HAP-1 (cell line): ENCODE measurements around the gene DNAJB5.
"Not testable (repeated sequence)": the region's sequence is repeated elsewhere in the genome, so short reads cannot be mapped to it uniquely, and the experiment has no call there.

Experiments used
- DNase-seq, 2 experiments: peaks; one replicate each; pipeline ENCODE4 v3.0.0-alpha.2; 2016 to 2020; ENCODE audit warnings: low spot score in 2 of 2
- H3K27me3 ChIP-seq: fragments of 250-450 bp; sonication (Bioruptor Pico); 2 replicates; pipeline ENCODE4 v1.5.1; 2020; ENCODE audit warnings: low read depth, mild to moderate bottlenecking, moderate library complexity
- H3K36me3 ChIP-seq: fragments of 250-450 bp; sonication (Bioruptor Pico); replicated peaks from 2 replicates; pipeline ENCODE4 v1.5.1; 2020; ENCODE audit warnings: mild to moderate bottlenecking
- H3K4me1 ChIP-seq: fragments of 250-450 bp; sonication (Bioruptor Pico); 2 replicates; pipeline ENCODE4 v1.5.1; 2020; ENCODE audit warnings: mild to moderate bottlenecking
- H3K4me3 ChIP-seq: fragments of 250-450 bp; sonication (Bioruptor Pico); 2 replicates; pipeline ENCODE4 v1.5.1; 2020; ENCODE audit warnings: mild to moderate bottlenecking, moderate library complexity
- H3K9me3 ChIP-seq: fragments of 250-450 bp; sonication (Bioruptor Pico); 2 replicates; pipeline ENCODE4 v1.5.1; 2020; ENCODE audit warnings: mild to moderate bottlenecking, moderate library complexity
- in situ Hi-C: fragments of 300-500 bp; cut with MboI; formaldehyde crosslinking; loops from 3 replicates; pipeline ENCODE4 v1.14.3; 2020; ENCODE audit warnings: low sequenced_read_pairs, inconsistent platforms, mixed read lengths

The DNAJB5 gene

DNA sequence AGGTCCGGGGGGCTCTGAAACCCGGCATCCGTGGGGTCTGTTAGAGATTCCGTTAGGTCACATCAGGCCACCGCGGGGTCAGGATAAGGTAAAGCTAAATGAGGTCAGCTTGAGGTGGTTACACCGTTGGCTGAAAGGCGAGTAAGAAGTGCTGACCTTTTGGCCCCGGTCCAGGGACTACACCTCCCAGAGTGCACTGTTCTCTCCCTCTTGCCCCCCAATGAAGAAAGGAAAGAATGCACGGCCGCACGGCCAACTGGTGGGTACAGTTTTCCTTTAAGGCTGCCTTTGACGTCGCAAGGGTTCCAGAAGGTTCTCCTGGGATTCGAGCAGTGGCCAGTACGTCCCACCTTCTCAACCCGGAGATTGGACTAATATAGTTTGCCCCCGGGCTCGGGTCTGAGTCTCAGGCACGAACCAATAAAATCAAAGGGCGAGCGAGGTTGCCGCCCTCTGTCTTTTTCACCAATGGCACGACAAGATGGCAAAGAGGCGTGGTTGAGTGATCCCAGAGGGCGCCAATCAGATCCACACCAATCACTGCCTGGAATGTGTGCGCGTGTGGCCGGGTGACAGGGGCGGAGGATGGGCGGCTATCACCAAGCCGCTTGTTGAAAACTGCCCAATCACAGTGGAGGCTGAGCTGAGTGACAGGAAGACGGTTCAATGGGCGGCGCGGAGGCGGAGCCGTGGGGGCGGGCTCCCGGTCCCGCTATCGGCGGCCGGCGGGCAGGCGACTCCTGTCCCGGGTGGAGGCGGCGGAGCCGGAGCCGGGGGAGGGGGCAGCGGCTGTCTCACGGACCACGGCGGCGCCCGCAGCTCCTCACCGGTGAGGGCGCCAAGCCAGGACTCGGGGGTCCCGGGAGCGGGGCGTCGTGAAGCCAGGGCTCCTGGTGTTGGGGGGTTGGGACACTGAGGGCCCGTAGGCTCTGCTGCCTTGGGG, at the start of gene DNAJB5:
DNAJB5 (plus strand) TSS at position 743 of the 943 bp plus-strand sequence. CDS start 886 bp downstream, outside the sequence.
- Histone ChIP-seq H3K36me3 (no peaks in the 10 kb centered on the region), H3K27me3 (no peaks in the 10 kb centered on the region), H3K4me3 (peak within 1 kb of the TSS; percentile 63), H3K4me1 (peaks cover 8% of the 10 kb centered on the region), H3K9me3 (no peaks in the 10 kb centered on the region)
- in situ Hi-C loops: no loop called here
- peak; percentile 98 to 99 for DNase-seq

DNA sequence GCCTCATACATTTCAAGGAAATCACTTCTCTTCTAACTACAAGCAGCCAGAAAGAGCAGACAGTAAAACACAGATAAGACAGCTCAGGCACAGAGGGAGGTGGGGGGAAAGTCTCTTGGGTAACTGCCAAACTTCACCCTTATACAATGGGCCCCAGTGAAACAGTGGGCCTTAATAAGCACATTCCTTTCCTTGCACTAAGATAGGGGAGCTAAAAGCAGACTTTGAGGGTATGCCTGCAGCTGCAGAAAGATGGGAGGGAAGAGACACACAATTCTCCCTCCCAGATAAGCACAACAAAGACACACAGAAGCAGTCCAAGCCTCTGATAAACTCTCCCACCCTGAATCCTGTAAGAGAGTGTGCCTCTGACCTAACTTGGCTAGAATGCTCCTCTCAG, 49.6 kb upstream of the DNAJB5 start:
- DNase-seq, H3K36me3 ChIP-seq, H3K4me3 ChIP-seq, H3K27me3 ChIP-seq, in situ Hi-C loops, H3K4me1 ChIP-seq, H3K9me3 ChIP-seq: not testable (repeated sequence)

DNA sequence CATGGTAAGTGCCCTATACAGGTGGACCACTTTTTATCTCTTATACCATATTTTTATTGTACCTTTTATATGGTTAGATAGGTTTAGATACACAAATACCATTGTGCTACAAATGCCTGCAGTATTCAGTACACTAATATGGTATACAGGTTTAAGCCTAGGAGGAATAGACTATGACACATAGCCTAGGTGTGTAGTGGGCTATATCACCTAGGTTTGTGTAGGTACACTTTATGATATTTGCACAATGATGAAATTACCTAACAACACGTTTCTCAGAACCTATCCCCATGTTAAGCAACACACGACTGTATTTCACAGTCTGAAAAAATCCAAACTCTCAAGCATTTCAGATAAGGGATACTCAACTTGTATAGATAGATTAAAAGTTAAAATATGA, 41.1 kb upstream of the DNAJB5 start:
- H3K4me3 ChIP-seq: no peak overlapping the region
- no peaks in the 10 kb centered on the region for H3K4me1 ChIP-seq
- 0 out of 2 replicates have a peak, but pooled peaks cover 2% of the 10 kb centered on the region for H3K27me3 ChIP-seq
- in situ Hi-C loops: no loop called here
- H3K36me3 ChIP-seq: no peaks in the 10 kb centered on the region
- DNase-seq: no peak
- no peaks in the 10 kb centered on the region; the same call in 1 of the 2 replicates for H3K9me3 ChIP-seq

DNA sequence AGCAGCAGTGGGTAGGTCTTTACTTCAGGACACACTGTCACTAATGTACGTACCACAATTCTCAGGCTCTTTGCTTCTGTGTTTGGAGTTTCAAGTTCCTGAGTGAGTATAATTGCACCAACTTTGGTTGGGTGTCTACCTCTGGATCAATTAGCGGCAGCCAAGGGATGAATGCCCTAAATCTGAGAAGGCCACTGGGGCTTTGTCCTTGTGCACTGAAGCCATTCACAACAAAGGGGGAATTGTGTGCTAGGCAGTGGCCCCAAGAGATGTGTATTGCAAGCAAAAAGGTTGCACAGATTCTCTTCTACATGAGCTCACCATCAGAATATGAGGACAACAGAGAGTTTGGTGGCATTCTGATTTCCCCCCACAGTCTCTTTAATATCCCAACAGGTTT, 35.3 kb upstream of the DNAJB5 start:
- in situ Hi-C loops: no loop called here
- peaks cover 39% of the 10 kb centered on the region for H3K27me3 ChIP-seq

DNA sequence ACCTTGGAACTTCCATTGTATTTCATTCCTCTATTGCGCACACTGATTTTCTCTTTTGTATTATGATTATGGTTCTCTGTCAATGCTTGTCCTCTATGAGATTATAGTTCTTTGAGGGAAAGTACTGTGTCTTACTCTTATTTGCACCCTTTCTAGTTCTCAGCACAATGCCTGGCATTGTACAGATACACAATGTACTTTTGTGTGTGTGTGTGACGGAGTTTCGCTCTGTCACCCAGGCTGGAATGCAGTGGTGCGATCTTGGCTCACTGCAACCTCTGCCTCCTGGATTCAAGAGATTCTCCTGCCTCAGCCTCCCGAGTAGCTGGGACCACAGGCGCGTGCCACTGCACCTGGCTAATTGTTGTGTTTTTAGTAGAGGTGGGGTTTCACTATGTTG, 33.5 kb upstream of the DNAJB5 start:
- in situ Hi-C loops, H3K4me1 ChIP-seq, H3K4me3 ChIP-seq, H3K36me3 ChIP-seq, H3K9me3 ChIP-seq, DNase-seq: not testable (repeated sequence)
- H3K27me3 ChIP-seq: peaks cover 58% of the 10 kb centered on the region

More for the DNA sequence above, 35.3 kb upstream of the DNAJB5 start:
- no peaks in the 10 kb centered on the region; the same call in 1 of the 2 replicates for H3K9me3 ChIP-seq
- no peak overlapping the region for H3K4me3 ChIP-seq
- H3K4me1 ChIP-seq: no peaks in the 10 kb centered on the region
- no peak for DNase-seq
- H3K36me3 ChIP-seq: no peaks in the 10 kb centered on the region

DNA sequence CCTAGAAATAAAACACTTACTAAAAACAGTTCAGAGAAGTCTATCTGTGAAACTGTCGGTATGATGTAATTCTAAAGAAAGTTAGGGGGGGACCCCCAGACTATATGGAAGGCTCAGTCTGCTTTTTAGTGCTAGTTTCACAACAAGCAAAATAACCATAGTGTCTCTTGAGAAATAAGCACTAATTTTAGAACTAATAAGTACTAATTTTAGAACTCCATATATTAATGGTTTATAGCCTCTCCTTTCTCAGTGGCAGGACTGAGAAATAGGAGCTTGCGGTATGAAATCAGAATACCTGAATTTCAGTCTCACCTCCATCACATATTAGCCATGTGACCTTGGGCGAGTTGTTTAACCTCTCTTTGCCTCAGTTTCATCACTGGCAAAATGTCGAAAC, 32.9 kb upstream of the DNAJB5 start:
- H3K36me3 ChIP-seq: no peaks in the 10 kb centered on the region
- no peaks in the 10 kb centered on the region for H3K4me1 ChIP-seq
- H3K9me3 ChIP-seq: no peaks in the 10 kb centered on the region; the same call in 1 of the 2 replicates
- no peak overlapping the region for H3K4me3 ChIP-seq
- no peak for DNase-seq
- in situ Hi-C loops: no loop called here
- H3K27me3 ChIP-seq: peaks cover 58% of the 10 kb centered on the region

DNA sequence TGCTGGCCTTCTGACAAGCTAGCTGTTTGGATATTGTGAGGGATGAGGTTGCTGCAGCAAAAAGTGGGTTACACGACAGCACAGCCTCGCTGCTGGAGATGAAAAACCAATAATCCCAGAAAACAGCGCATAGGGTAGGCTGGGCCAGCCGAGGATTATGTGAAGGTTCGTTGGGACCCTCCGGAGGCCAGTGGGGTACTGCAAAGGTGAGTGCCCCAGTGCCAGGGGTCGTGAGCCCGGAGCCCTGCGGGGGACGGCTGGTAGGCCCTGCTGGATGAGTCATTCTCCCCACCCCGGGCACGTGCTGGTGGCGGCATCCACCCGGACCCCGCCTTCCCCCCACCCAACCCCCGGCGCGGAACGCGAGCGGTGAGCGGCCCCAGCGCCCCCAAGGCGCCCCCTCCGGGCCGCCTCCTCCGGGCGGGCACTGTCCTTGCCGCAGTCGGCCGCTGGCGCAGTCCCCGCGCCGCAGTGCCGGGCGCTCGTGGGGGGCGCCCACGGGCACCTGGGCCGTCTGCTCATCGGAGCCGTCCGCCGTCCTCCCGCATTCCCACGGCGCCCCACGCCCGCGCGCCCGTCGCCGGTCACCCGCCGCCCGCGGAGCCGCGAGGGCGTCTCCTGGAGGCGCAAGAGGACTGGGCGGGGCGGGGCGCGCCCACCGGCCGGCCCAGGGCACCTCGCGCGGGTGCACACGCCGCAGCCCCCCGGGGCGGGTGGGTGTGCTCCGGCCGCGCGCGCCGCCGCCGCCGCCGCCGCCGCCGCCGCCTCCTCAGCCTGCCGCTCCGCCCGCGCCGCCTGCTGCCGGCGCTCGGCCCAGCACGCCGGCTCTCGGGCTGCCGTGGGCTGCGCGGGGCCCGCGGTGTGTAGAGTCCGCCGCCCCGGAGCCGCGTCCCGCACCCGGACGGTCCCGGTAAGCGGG, 31.8 kb upstream of the DNAJB5 start, which contains the start of gene PHF24:
PHF24 (plus strand) TSS at position 794 of the 919 bp plus-strand sequence. CDS start 13,014 bp downstream, outside the sequence.
- Histone ChIP-seq H3K9me3 (no peaks in the 10 kb centered on the region), H3K36me3 (no peaks in the 10 kb centered on the region), H3K27me3 (peaks cover 61% of the 10 kb centered on the region), H3K4me3 (peak within 1 kb of the TSS; percentile 14), H3K4me1 (no peaks in the 10 kb centered on the region)
- peak in 1 of 2 experiments; percentile 21 for DNase-seq
- in situ Hi-C loops: no loop called here

DNA sequence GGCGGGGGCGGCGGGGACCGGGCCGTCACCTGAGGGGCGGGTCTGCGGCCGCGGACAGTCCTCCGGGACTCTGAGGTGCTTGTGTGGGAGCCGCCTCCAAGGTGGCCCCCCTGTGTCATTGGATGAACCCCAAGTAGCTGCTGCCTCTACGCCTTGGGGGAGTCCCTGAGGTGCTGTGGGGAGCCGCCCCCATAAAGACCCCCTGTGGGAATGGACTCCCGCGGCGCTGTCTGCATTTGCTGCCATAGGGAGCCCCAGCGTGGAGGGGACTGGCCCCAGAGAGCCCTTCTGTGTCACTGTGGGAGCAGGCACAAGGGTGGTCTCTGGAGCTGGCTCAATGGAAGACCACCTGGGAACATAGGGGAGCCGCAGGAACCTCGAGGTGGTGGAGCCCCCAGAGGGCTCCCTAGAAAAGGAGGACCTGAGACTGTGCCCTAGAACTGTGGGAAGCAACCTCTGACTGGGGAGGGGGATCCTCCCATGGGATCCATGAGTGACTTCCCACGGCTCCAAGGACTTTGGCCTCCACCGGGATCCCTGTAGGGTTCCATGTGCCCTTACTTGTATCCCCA, 31.0 kb upstream of the DNAJB5 start:
- H3K9me3 ChIP-seq: no peaks in the 10 kb centered on the region
- peaks cover 64% of the 10 kb centered on the region for H3K27me3 ChIP-seq
- H3K4me3 ChIP-seq: peak overlapping the region; percentile 14
- H3K4me1 ChIP-seq: no peaks in the 10 kb centered on the region
- in situ Hi-C loops: no loop called here
- H3K36me3 ChIP-seq: no peaks in the 10 kb centered on the region
- no peak for DNase-seq

DNA sequence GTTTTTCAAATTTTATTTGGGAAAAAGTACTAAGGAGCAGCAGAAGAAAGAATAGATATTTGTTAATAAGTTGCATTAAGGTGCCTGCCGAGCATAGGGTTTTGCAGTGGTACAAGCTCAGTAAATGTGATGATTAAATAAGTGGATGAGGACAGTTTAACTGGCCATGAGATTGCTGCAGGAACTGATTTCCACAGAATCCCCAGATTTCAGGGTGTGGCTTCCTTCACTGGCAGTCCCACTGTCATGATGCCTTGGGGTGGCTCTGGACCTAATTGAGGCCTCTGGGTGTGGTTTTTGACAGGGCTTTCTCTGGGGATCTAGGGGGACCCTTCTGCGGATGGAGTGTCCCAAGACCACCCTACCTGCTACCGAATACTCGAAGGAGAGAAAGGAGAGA, 30.1 kb upstream of the DNAJB5 start:
- no peak for DNase-seq
- Histone ChIP-seq H3K4me3 (no peak overlapping the region), H3K27me3 (peaks cover 62% of the 10 kb centered on the region), H3K36me3 (no peaks in the 10 kb centered on the region), H3K4me1 (no peaks in the 10 kb centered on the region), H3K9me3 (no peaks in the 10 kb centered on the region)
- in situ Hi-C loops: no loop called here

DNA sequence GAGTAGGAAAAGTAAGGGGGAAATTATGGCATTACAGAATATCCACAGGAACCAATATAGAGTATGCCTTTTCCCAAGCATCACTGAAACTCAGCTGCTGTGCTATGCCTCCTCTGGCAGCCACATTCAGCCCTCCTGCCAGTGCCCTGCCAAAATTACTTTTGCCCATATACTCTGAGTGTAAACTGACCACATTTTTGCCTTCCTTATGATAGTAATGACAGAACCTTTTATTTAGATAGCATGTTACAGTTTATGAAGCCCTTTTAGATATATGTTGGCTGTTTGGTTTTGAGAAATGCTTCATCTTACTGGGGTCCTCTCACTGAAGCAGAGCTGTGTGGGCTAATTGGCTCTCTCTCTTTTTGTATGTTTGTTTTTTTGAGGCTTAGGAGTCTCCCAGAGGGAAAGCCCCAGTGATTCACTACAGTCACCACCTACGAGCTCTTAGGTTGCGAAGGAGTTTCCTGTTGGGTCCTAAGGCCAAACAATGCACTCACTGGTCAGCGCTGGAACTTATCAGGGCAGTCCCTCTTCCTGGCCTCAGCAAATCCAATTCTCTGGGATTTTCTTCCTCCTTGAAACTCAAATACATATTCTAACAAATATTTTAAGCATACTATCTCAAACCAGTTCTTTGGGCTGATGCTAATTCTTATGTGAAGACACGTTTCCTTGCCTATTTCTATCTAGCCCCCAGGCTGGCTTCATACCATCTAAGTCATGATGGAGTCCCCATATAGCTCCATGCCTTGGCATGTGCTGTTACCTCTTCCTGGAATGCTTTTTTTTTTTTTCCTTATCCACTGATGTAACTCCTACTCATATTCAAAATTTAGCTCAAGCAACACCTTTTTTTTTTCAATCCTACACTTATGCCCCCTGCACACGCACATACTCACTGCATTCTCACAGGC, 27.7 kb upstream of the DNAJB5 start:
- in situ Hi-C loops: no loop called here
- DNase-seq: no peak
- Histone ChIP-seq H3K36me3 (no peaks in the 10 kb centered on the region), H3K9me3 (no peaks in the 10 kb centered on the region), H3K4me1 (no peaks in the 10 kb centered on the region), H3K27me3 (peaks cover 61% of the 10 kb centered on the region), H3K4me3 (no peak overlapping the region)

DNA sequence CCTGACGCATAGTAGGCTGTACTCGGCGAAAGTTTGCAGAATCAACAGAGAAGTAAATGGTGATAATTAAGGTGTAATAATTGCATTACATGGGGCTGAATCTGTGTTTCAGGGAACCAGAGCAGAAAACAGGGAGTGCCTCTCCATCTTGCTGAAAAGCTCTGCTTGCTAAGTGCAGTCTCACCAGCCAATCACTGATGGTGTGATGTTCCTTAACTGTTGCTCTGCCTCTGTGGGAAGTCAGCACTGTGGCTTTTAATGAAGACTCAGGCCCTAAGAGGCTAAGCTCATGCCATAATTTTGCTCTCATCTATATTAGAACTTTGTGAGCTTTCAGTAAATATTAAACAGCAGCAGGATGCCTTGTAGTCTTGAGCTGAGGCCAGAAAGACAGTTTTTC, 27.0 kb upstream of the DNAJB5 start:
- in situ Hi-C loops: no loop called here
- Histone ChIP-seq H3K4me3 (no peak overlapping the region), H3K27me3 (peaks cover 58% of the 10 kb centered on the region)

DNA sequence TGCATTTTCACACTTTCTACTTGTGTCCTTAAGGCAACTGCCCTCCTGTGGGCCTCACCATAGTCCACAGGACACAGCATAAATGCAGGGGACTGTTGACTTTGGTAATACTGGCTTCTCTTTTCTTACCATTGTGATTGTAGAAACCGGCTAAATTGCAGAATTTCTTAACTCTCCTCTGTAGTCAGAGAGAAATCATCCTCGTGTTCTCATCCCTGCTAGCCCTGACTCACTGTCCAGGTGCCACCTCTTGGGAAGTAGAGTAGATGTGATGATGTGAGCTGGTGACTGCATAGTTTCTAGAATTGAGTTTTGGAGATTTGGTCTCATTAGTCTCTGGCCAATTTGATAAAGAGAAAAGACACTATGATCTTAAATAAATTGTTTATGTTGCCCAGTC, 26.0 kb upstream of the DNAJB5 start:
- Histone ChIP-seq H3K9me3 (no peaks in the 10 kb centered on the region), H3K27me3 (peaks cover 56% of the 10 kb centered on the region), H3K36me3 (no peaks in the 10 kb centered on the region), H3K4me1 (no peaks in the 10 kb centered on the region), H3K4me3 (no peak overlapping the region)
- no peak for DNase-seq
- in situ Hi-C loops: no loop called here

More for the DNA sequence above, 27.0 kb upstream of the DNAJB5 start:
- DNase-seq: no peak
- no peaks in the 10 kb centered on the region for H3K36me3 ChIP-seq
- H3K9me3 ChIP-seq: no peaks in the 10 kb centered on the region
- H3K4me1 ChIP-seq: no peaks in the 10 kb centered on the region
